RWPE1 (cell line): Measurements from ENCODE around the gene MAP2K4.

Source experiments
- CTCF ChIA-PET: fragments of 350-600 bp; sonication (Branson Sonifier 250); formaldehyde crosslinking; extraction: SDS; loops from one replicate; lab custom pipeline; 2021; lab: Yijun Ruan, JAX
- POLR2A ChIA-PET: fragments of 400-600 bp; formaldehyde crosslinking; extraction: SDS; loops from one replicate; lab custom pipeline; 2020; ENCODE audit warnings: antibody characterized with exemption; ENCODE audit not compliant: low non-redundant PET; lab: Yijun Ruan, JAX
- DNase-seq: peaks from one replicate; pipeline ENCODE4 v3.0.0; 2012; ENCODE audit warnings: low spot score
- H3K27ac ChIP-seq: fragments of 450-650 bp; 2 replicates; pipeline ENCODE4 v1.5.1; 2017
- CTCF ChIP-seq: fragments of 450-650 bp; conservative IDR thresholded peaks from 2 replicates; pipeline ENCODE4 v1.5.1; 2017; ENCODE audit warnings: low read depth, mild to moderate bottlenecking

Gene MAP2K4

DNA sequence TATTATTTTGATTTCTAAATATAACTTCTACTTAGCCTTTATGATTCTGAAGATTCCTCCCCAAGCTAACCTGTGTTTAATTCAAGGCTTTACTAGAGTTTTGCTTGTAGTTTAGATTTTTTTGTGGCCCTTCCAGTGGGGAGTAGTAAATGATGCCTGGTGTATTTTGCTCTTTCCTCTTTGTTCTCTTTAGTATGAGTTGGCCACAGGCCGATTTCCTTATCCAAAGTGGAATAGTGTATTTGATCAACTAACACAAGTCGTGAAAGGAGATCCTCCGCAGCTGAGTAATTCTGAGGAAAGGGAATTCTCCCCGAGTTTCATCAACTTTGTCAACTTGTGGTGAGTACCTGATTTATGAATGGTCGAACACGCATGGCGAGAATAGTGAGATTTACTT lies 108.3 kb downstream of the MAP2K4 start:
- ChIA-PET CTCF (no interaction called here), POLR2A (no interaction called here)
- no peak for DNase-seq
- H3K27ac ChIP-seq = no peak overlapping the region
- TF ChIP-seq CTCF = no peak

DNA sequence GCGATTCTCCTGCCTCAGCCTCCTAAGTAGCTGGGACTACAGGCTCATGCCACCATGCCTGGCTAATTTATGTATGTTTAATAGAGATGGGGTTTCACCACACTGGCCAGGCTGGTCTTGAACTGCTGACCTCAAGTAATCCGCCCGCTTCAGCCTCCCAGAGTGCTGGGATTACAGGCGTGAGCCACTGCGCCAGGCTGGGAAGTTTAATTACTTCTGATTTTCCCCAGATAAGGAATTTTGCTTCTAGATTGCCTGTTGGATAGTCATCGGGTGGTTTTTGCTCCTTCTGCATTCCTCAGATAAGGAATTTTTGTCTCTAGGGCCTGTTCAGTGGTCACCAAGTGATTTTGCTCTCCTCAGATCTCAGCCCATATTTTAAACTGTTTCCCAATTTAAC lies 112.5 kb downstream of the MAP2K4 start:
- ChIA-PET POLR2A (no interaction called here), CTCF (no interaction called here)
- no peak for TF ChIP-seq CTCF
- H3K27ac ChIP-seq = no peak overlapping the region
- DNase-seq = no peak

DNA sequence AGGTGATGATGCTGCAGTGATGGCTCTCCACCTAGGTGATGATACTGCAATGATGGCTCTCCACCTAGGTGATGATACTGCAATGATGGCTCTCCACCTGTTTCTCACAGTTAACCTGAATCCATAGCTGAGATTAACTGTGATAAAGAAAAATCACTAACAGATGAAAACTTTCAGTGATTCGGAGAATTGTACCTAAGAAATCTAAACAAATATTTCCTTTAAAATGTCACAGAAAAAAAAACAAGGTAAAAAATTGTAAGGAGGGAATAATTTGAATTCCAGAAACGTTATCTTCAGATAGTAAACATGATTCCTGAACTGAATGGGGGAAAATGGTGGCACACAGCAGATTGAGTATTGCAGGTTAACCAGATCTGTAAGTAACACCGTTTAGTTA lies 113.4 kb downstream of the MAP2K4 start:
- ChIA-PET POLR2A (no interaction called here), CTCF (no interaction called here)
- no peak for DNase-seq
- H3K27ac ChIP-seq = no peak overlapping the region
- TF ChIP-seq CTCF = no peak

GRCh38 chr17:12134587-12134986 lies 113.9 kb downstream of the MAP2K4 start:
- TF ChIP-seq CTCF = no peak
- ChIA-PET POLR2A (no interaction called here), CTCF (no interaction called here)
- DNase-seq = no peak
- no peak overlapping the region for H3K27ac ChIP-seq

- no peak for TF ChIP-seq CTCF
- CTCF ChIA-PET = no interaction called here
- H3K27ac ChIP-seq = no peak overlapping the region
- POLR2A ChIA-PET = no interaction called here
- no peak for DNase-seq
Observed at GRCh38 chr17:12136243-12136642, 115.6 kb downstream of the MAP2K4 start.

GRCh38 chr17:12136646-12137045 lies 116.0 kb downstream of the MAP2K4 start:
- ChIA-PET CTCF (no interaction called here), POLR2A (no interaction called here)
- no peak for DNase-seq
- no peak overlapping the region for H3K27ac ChIP-seq
- no peak for TF ChIP-seq CTCF

GRCh38 chr17:12137859-12138258 lies 117.2 kb downstream of the MAP2K4 start:
- POLR2A ChIA-PET = no interaction called here
- no peak for DNase-seq
- H3K27ac ChIP-seq = no peak overlapping the region
- TF ChIP-seq CTCF = no peak
- CTCF ChIA-PET = no interaction called here
